Ascending aorta (tissue), 2 donors: ENCODE measurements around the gene UPK3BL2. TPM values are rescaled to one million over a fixed set of nuclear protein-coding genes. Genes with fewer than 3 reads are reported as not detected.
"Not testable (repeated sequence)": the region's sequence is repeated elsewhere in the genome, so short reads cannot be mapped to it uniquely, and the experiment has no call there.

Source experiments
- DNase-seq, 2 donors: peaks; one replicate each; pipeline ENCODE4 v3.0.0-alpha.2; 2019; ENCODE audit warnings: low spot score in 2 of 2
- H3K27ac ChIP-seq, 2 donors: fragments of 200-600 bp; sonication (generic); one replicate each; pipeline ENCODE4 v1.5.1; 2016 to 2017; ENCODE audit warnings: mild to moderate bottlenecking in 1 of 2
- H3K27me3 ChIP-seq: fragments of 200-600 bp; sonication (generic); one replicate; pipeline ENCODE4 v1.5.1; 2017
- H3K36me3 ChIP-seq, 2 donors: fragments of 200-600 bp; sonication (generic); one replicate each; pipeline ENCODE4 v1.5.1; 2016
- H3K4me1 ChIP-seq, 2 donors: fragments of 200-600 bp; sonication (generic); one replicate each; pipeline ENCODE4 v1.5.1; 2016 to 2017; ENCODE audit warnings: mild to moderate bottlenecking in 1 of 2
- H3K4me3 ChIP-seq, 2 donors: fragments of 200-600 bp; sonication (generic); one replicate each; pipeline ENCODE4 v1.5.1; 2016 to 2017; ENCODE audit warnings: mild to moderate bottlenecking in 1 of 2
- H3K9me3 ChIP-seq, 2 donors: fragments of 200-600 bp; sonication (generic); one replicate each; pipeline ENCODE4 v1.5.1; 2016
- intact Hi-C: fragments of 100-400 bp; cut with DNase I; formaldehyde crosslinking; loops from one replicate; pipeline ENCODE4 v1.15.1; 2023
- total RNA-seq: library from RNA; depleted of rRNA; stranded (reverse); fragments of >200 nt; gene quantifications from one replicate; pipeline ENCODE4 v1.1.0, GENCODE V29; 2016

The UPK3BL2 gene
- total RNA-seq, 1 donor from 2014 or later: 43.5 TPM

- H3K27me3 ChIP-seq, H3K4me1 ChIP-seq, H3K27ac ChIP-seq, H3K4me3 ChIP-seq, intact Hi-C loops, DNase-seq, H3K36me3 ChIP-seq, H3K9me3 ChIP-seq: not testable (repeated sequence)
These were observed 48.9 kb downstream of the UPK3BL2 start for GRCh38 chr7:102494473-102495149.

GRCh38 chr7:102494026-102494425 is 49.5 kb downstream of the UPK3BL2 start:
- intact Hi-C loops, H3K36me3 ChIP-seq, H3K4me3 ChIP-seq, H3K27me3 ChIP-seq, H3K27ac ChIP-seq, H3K4me1 ChIP-seq, H3K9me3 ChIP-seq: not testable (repeated sequence)
- DNase-seq: peak in 1 of 2 donors; percentile 8

DNA sequence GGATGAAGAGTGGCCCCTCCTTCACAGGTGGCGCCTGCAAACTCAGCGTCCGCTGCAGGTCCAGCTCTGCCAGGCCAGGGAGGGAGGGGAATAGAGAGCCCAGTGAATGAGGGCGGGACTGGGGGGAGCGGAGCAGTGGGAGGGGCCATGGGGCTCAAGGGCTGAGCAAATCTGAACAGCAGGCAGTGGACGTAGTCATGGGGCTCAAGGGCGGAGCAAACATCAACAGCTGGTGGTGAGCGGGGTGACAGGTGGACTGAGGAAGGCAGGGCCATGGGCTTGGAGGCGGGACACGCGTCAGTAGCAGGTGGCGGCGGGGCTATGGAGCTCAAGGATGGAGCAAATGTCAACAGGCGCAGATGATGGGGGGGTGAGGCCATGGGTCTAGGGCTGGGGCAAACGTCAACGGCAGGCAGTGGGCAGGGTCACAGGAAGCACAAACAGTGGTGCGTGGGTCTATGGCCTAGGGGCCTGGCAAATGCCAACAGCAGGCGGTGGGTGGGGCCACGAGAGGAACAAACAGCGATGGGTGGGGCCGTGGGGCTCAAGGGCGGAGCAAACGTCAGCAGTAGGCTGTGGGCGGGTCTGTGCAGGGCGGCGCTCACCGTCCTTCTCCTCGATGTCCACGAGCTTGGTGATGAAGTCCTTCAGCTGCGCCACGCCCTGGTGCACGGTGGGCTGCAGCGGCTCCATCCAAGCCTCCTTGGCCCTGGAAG is 50.1 kb downstream of the UPK3BL2 start:
- H3K4me3 ChIP-seq, H3K27me3 ChIP-seq, H3K4me1 ChIP-seq, H3K36me3 ChIP-seq, H3K9me3 ChIP-seq, intact Hi-C loops, DNase-seq, H3K27ac ChIP-seq: not testable (repeated sequence)

DNA sequence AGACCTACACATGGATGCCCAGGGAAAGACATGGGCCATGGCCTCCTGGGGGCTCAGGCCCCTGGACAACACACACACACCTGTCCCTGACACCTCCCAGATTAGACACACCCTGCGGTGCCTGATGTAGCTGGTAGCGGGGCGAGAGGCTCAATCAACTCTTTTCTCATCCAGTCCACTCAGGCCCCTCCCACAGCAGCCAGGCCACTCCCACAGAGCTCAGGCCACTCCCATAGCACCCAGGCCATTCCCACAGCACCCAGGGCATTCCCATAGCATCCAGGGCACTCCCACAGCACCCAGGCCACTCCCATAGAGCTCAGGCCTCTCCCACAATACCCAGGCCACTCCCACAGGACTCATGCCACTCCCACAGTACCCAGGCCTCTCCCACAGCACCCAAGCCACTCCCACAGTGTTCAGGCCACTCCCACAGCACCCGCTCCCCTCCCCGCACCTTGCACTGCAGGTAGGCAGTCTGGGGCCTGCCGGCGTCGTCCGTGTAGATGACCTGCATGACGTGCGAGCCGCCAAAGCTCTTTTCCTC is 52.9 kb downstream of the UPK3BL2 start:
- H3K9me3 ChIP-seq, H3K36me3 ChIP-seq, intact Hi-C loops, H3K4me3 ChIP-seq, H3K27me3 ChIP-seq, H3K27ac ChIP-seq, H3K4me1 ChIP-seq: not testable (repeated sequence)
- peak; percentile 5 to 59 for DNase-seq

Other genes starting within 250 kb of the UPK3BL2 start
- not detected for gene SPDYE6, start 187.3 kb downstream of the UPK3BL2 start, total RNA-seq
- gene PRKRIP1, start 147.3 kb downstream of the UPK3BL2 start, total RNA-seq: 23.6 TPM
- gene ORAI2, start 110.1 kb downstream of the UPK3BL2 start, total RNA-seq: 45.1 TPM
- gene ALKBH4, start 78.8 kb downstream of the UPK3BL2 start, total RNA-seq: 26.4 TPM
- 24.4 TPM for gene LRWD1, start 78.7 kb downstream of the UPK3BL2 start, total RNA-seq
- gene POLR2J, start 64.8 kb downstream of the UPK3BL2 start, total RNA-seq: 40.8 TPM
- 143 TPM for gene RASA4B, start 25.9 kb downstream of the UPK3BL2 start, total RNA-seq
- not detected for gene SPDYE2, start 7.5 kb upstream of the UPK3BL2 start, total RNA-seq
- 1.5 TPM for gene POLR2J3, start 28.9 kb upstream of the UPK3BL2 start, total RNA-seq
- 815 TPM for gene RASA4, start 73.1 kb upstream of the UPK3BL2 start, total RNA-seq
- gene UPK3BL1, start 99.1 kb upstream of the UPK3BL2 start, total RNA-seq: 28.5 TPM
- gene SPDYE2B, start 106.6 kb upstream of the UPK3BL2 start, total RNA-seq: not detected
- not detected for gene POLR2J2, start 128.0 kb upstream of the UPK3BL2 start, total RNA-seq
- gene FAM185A, start 205.3 kb upstream of the UPK3BL2 start, total RNA-seq: 28.9 TPM